Measurements from ENCODE around the gene C11orf52. TPM values are rescaled to one million over a fixed set of nuclear protein-coding genes. Genes with fewer than 3 reads are reported as not detected.
A peak's percentile ranks its signal among the peaks of the same experiment; 100 is the strongest.

Gene C11orf52
- total and polyA plus RNA-seq, 2 donors (not counting 1 experiment from before 2014, with no cell fraction given), result not detected

GRCh38 chr11:111975076-111975806, 56.5 kb downstream of the C11orf52 start:
- ATAC-seq (ENCODE audit: low read depth) (peak; percentile 33), DNase-seq (no peak)
- CTCF ChIA-PET, result interaction anchor here (0.6 to 0.8 kb wide), 2 partner anchors 43 to 47 kb away, joined by 3 read pairs; no protein-coding TSS in a partner anchor
- Mint-ChIP-seq H3K4me1 (peaks cover 14% of the 10 kb centered on the region), H3K27ac (no peak overlapping the region), H3K4me3 (no peak overlapping the region), H3K9me3 (ENCODE audit: insufficient read depth) (no peaks in the 10 kb centered on the region), H3K27me3 (peaks cover 28% of the 10 kb centered on the region)
- Histone ChIP-seq H4K20me1 (ENCODE audit: control insufficient read depth, insufficient read depth, low read length, poor library complexity, severe bottlenecking) (no peaks in the 10 kb centered on the region), H3K36me3 (replicated peaks in 1 of 2; ENCODE audit: control extremely low read depth in 1 of 2, control insufficient read depth in 1 of 2, extremely low read depth in 1 of 2, insufficient read depth in 2 of 2, low read length in 1 of 2) (no peaks in the 10 kb centered on the region), H3K79me2 (ENCODE audit: control insufficient read depth, insufficient read depth, low read length) (no peaks in the 10 kb centered on the region), H3K4me3 (ENCODE audit: control extremely low read depth in 1 of 5, extremely low read depth in 1 of 5, insufficient read depth in 1 of 5, low read depth in 2 of 5, low read length in 4 of 5) (no peak overlapping the region), H3K27ac (ENCODE audit: low read length in 2 of 2) (no peak overlapping the region), H3K4me1 (ENCODE audit: control insufficient read depth in 2 of 2, insufficient read depth in 2 of 2, low read length in 2 of 2) (peaks cover 8 to 9% of the 10 kb centered on the region in 2 donors), H2AFZ (ENCODE audit: insufficient read depth, low read depth, low read length, poor library complexity, severe bottlenecking) (no peak overlapping the region), H3K27me3 (replicated peaks in 1 of 4; ENCODE audit: control extremely low read depth in 1 of 4, control insufficient read depth in 3 of 4, insufficient read depth in 4 of 4, low read length in 3 of 4) (peaks cover 0 to 35% (median 29%) of the 10 kb centered on the region in 4 experiments), H3K9me3 (ENCODE audit: control extremely low read depth in 1 of 3, control insufficient read depth in 2 of 3, insufficient read depth in 1 of 3, low read length in 2 of 3) (no peaks in the 10 kb centered on the region), H3K9ac (ENCODE audit: low read length) (no peak overlapping the region), H3K4me2 (replicated peaks; ENCODE audit: low read depth, low read length, poor library complexity, severe bottlenecking) (no peak overlapping the region)
- intact Hi-C loops (cut with micrococcal nuclease), result loop anchor here (10.0 kb wide), 1 partner anchor 50 kb away; the partner anchor contains the start of gene DLAT
- WGBS (ENCODE audit: insufficient coverage), result 100% methylated on average over 1 of the region's 2 CpGs
- TF ChIP-seq EZH2 (IDR thresholded peaks at IDR 0.05; ENCODE audit: borderline replicate concordance, insufficient read depth, low read depth, low read length, poor library complexity, severe bottlenecking) (no peak), CTCF (IDR thresholded peaks at IDR 0.05) (no peak)
- POLR2A ChIA-PET, result no interaction called here

- Histone ChIP-seq H3K4me3 (ENCODE audit: control extremely low read depth in 1 of 5, extremely low read depth in 1 of 5, insufficient read depth in 1 of 5, low read depth in 2 of 5, low read length in 4 of 5) (no peak overlapping the region), H3K9ac (ENCODE audit: low read length) (no peak overlapping the region), H3K4me1 (ENCODE audit: control insufficient read depth in 2 of 2, insufficient read depth in 2 of 2, low read length in 2 of 2) (peaks cover 8 to 9% of the 10 kb centered on the region in 2 donors), H4K20me1 (ENCODE audit: control insufficient read depth, insufficient read depth, low read length, poor library complexity, severe bottlenecking) (no peaks in the 10 kb centered on the region), H3K79me2 (ENCODE audit: control insufficient read depth, insufficient read depth, low read length) (no peaks in the 10 kb centered on the region), H3K9me3 (ENCODE audit: control extremely low read depth in 1 of 3, control insufficient read depth in 2 of 3, insufficient read depth in 1 of 3, low read length in 2 of 3) (no peaks in the 10 kb centered on the region), H3K36me3 (replicated peaks in 1 of 2; ENCODE audit: control extremely low read depth in 1 of 2, control insufficient read depth in 1 of 2, extremely low read depth in 1 of 2, insufficient read depth in 2 of 2, low read length in 1 of 2) (no peaks in the 10 kb centered on the region), H3K27ac (ENCODE audit: low read length in 2 of 2) (no peak overlapping the region), H2AFZ (ENCODE audit: insufficient read depth, low read depth, low read length, poor library complexity, severe bottlenecking) (no peak overlapping the region), H3K4me2 (replicated peaks; ENCODE audit: low read depth, low read length, poor library complexity, severe bottlenecking) (no peak overlapping the region), H3K27me3 (replicated peaks in 1 of 4; ENCODE audit: control extremely low read depth in 1 of 4, control insufficient read depth in 3 of 4, insufficient read depth in 4 of 4, low read length in 3 of 4) (peaks cover 0 to 41% (median 29%) of the 10 kb centered on the region in 4 experiments)
- Mint-ChIP-seq H3K27me3 (peaks cover 35% of the 10 kb centered on the region), H3K4me3 (peak overlapping the region; percentile 70), H3K4me1 (peaks cover 14% of the 10 kb centered on the region), H3K27ac (no peak overlapping the region), H3K9me3 (ENCODE audit: insufficient read depth) (no peaks in the 10 kb centered on the region)
- no peak for TF ChIP-seq EZH2 (IDR thresholded peaks at IDR 0.05; ENCODE audit: borderline replicate concordance, insufficient read depth, low read depth, low read length, poor library complexity, severe bottlenecking)
- intact Hi-C loops (cut with micrococcal nuclease), result loop anchor here (10.0 kb wide), 1 partner anchor 49 kb away; the partner anchor contains the start of gene DLAT
- WGBS (ENCODE audit: insufficient coverage), result 94% methylated on average over 4 of the region's 7 CpGs
- ChIA-PET POLR2A (no interaction called here), CTCF (interaction anchor here (0.5 to 1.3 kb wide), 3 partner anchors 44 to 137 kb away, joined by 3 read pairs; no protein-coding TSS in a partner anchor)
- DNase-seq, result no peak
- ATAC-seq (ENCODE audit: low read depth), result no peak
Measured at GRCh38 chr11:111976119-111976766, 57.5 kb downstream of the C11orf52 start.

Small RNA genes lying within 50 kb of the gene (small RNA-seq; reads per million reads assigned to genes)
- gene C11orf52 (ENCODE audit: insufficient read length, low read depth, low replicate concordance) (not detected), gene RNA5SP351 (ENCODE audit: insufficient read length, low read depth, low replicate concordance) (not detected), gene RPL37AP8 (ENCODE audit: insufficient read length, low read depth, low replicate concordance) (not detected)

Other genes with a start within 250 kb of the C11orf52 start
- gene PPP2R1B, start 152.5 kb upstream of the C11orf52 start, total RNA-seq, result 35.6 and 37.0 TPM in 2 replicates
- 8.2 and 9.7 TPM in 2 replicates for gene PPP2R1B, start 152.5 kb upstream of the C11orf52 start, polyA plus RNA-seq
- 23.9 and 29.9 TPM in 2 replicates for gene ALG9, start 47.3 kb upstream of the C11orf52 start, total RNA-seq
- 21.2 and 22.1 TPM in 2 replicates for gene ALG9, start 47.3 kb upstream of the C11orf52 start, polyA plus RNA-seq
- 3.1 and 4.2 TPM in 2 replicates for gene FDXACB1, start 39.7 kb upstream of the C11orf52 start, total RNA-seq
- 4.0 and 5.4 TPM in 2 replicates for gene FDXACB1, start 39.7 kb upstream of the C11orf52 start, polyA plus RNA-seq
- gene CFAP68, start 39.4 kb upstream of the C11orf52 start, total RNA-seq, result 7.8 and 8.2 TPM in 2 replicates
- 6.8 and 13.3 TPM in 2 replicates for gene CFAP68, start 39.4 kb upstream of the C11orf52 start, polyA plus RNA-seq
- not detected in 2 replicates for gene CRYAB, start 7.1 kb upstream of the C11orf52 start, total RNA-seq
- gene CRYAB, start 7.1 kb upstream of the C11orf52 start, polyA plus RNA-seq, result not detected in 2 replicates
- not detected in 2 replicates for gene HSPB2, start 6.2 kb upstream of the C11orf52 start, total RNA-seq
- gene HSPB2, start 6.2 kb upstream of the C11orf52 start, polyA plus RNA-seq, result not detected in 2 replicates
- gene DIXDC1, start 18.4 kb downstream of the C11orf52 start, total RNA-seq, result 0.78 and 0.99 TPM in 2 replicates
- gene DIXDC1, start 18.4 kb downstream of the C11orf52 start, polyA plus RNA-seq, result 0.03 and 0.26 TPM in 2 replicates
- gene DLAT, start 106.5 kb downstream of the C11orf52 start, total RNA-seq, result 19.8 and 21.1 TPM in 2 replicates
- gene DLAT, start 106.5 kb downstream of the C11orf52 start, polyA plus RNA-seq, result 6.1 and 8.9 TPM in 2 replicates
- 0.22 and 0.67 TPM in 2 replicates for gene PIH1D2, start 155.1 kb downstream of the C11orf52 start, total RNA-seq
- 0.06 TPM in 1 of 2 replicates, not detected in the other for gene PIH1D2, start 155.1 kb downstream of the C11orf52 start, polyA plus RNA-seq
- gene NKAPD1, start 155.4 kb downstream of the C11orf52 start, total RNA-seq, result 22.8 and 23.4 TPM in 2 replicates
- gene NKAPD1, start 155.4 kb downstream of the C11orf52 start, polyA plus RNA-seq, result 4.5 and 5.4 TPM in 2 replicates
- gene TIMM8B, start 167.8 kb downstream of the C11orf52 start, total RNA-seq, result 22.4 and 25.5 TPM in 2 replicates
- 6.3 and 12.0 TPM in 2 replicates for gene TIMM8B, start 167.8 kb downstream of the C11orf52 start, polyA plus RNA-seq
- 55.0 and 57.7 TPM in 2 replicates for gene SDHD, start 168.0 kb downstream of the C11orf52 start, total RNA-seq
- gene SDHD, start 168.0 kb downstream of the C11orf52 start, polyA plus RNA-seq, result 33.5 and 43.0 TPM in 2 replicates
- 0.58 and 0.67 TPM in 2 replicates for gene IL18, start 245.2 kb downstream of the C11orf52 start, total RNA-seq
- gene IL18, start 245.2 kb downstream of the C11orf52 start, polyA plus RNA-seq, result 0.45 and 1.6 TPM in 2 replicates
- gene TEX12, start 248.5 kb downstream of the C11orf52 start, total RNA-seq, result 0.47 TPM in 1 of 2 replicates, not detected in the other
- 0.10 and 0.36 TPM in 2 replicates for gene TEX12, start 248.5 kb downstream of the C11orf52 start, polyA plus RNA-seq

All from B cell (primary cell).